ENCODE results near the gene BCAS3.

DNA sequence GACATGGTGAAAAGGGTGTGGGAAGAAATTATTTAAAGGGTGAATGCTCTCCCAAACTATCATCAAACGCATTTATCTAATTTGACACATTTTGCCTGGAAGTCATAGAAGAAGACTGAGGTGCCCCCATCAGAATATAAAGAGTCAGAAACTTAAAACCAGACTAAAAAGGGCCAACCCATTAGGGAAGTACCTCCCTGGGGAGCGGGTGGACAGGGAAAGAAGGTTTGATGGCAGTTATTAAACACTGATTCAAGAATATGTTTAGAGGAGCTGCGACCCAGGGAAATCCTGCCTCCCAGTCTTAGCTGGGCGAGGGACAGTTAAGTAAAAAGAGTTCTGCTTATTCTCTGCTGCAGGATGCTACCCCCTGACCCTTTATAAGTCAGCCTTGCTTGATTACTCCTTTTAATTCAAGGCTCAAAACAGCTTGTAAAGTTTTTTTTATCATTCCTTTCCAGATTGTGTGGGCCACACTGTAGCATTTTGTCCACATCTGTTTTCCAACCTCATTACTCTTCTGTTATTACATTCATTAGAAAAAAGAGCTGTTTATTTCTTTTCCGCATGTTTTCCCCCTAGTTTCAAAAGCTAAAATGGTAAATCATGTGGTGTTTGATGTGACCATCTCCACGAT lies 583.5 kb downstream of the BCAS3 start:
- TF ChIP-seq EZH2phosphoT487 (IDR thresholded peaks at IDR 0.05; ENCODE audit: insufficient read depth, low read depth), result no peak
- TF ChIP-seq EZH2 (IDR thresholded peaks at IDR 0.05; ENCODE audit: insufficient read depth, poor library complexity, severe bottlenecking), result no peak
